ENCODE measurements around the gene POU6F2. TPM values are rescaled to one million over a fixed set of nuclear protein-coding genes. Genes with fewer than 3 reads are reported as not detected.

POU6F2 gene
- total RNA-seq, 1 experiment from 2014 or later, result not detected

DNA sequence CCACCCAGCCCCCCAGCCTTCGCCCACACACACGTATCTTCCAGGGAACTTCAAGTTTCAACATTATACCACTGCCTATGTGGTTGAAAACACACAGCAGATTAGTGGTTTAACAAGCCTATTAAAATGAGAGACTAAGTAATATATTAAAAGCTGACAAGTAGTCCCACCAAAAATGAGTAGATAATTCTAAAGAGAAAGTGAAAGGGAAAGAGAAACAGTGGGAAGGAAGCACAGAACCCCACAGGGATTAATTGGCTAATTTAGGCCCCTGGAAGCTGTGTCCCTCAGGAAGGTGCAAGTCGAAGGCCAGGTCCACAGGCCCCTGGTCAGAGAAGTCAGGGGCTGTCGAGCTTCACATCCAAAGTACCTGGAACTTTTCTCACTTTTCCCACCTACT lies 378.0 kb downstream of the POU6F2 start:
- Histone ChIP-seq H3K4me3 (ENCODE audit: low read length) (no peak overlapping the region), H3K9ac (ENCODE audit: low read length) (no peak overlapping the region), H3F3A (ENCODE audit: low read length, unreplicated experiment) (no peaks in the 10 kb centered on the region), H3K27me3 (ENCODE audit: low read length) (peaks cover 28% of the 10 kb centered on the region), H3K27ac (ENCODE audit: low read length) (no peak overlapping the region), H3K36me3 (ENCODE audit: low read depth, low read length) (no peaks in the 10 kb centered on the region), H2AFZ (ENCODE audit: low read length) (no peak overlapping the region), H4K20me1 (ENCODE audit: low read length) (no peaks in the 10 kb centered on the region), H3K79me2 (ENCODE audit: low read length) (no peaks in the 10 kb centered on the region), H3K9me3 (ENCODE audit: low read length) (no peaks in the 10 kb centered on the region), H3K4me1 (ENCODE audit: insufficient read depth, low read length) (no peaks in the 10 kb centered on the region), H3K4me2 (ENCODE audit: low read length) (no peak overlapping the region), H3K9me2 (replicated peaks; ENCODE audit: low read length) (no peaks in the 10 kb centered on the region)
- ChIA-PET POLR2A (ENCODE audit: unreplicated experiment) (no interaction called here), CTCF (no interaction called here)
- DNase-seq (no peak), ATAC-seq (no peak)
- intact Hi-C loops (cut with micrococcal nuclease), result no loop called here
- BruUV-seq (replicated peaks), result no TSS peak
- no peak for TF ChIP-seq EZH2phosphoT487 (IDR thresholded peaks at IDR 0.05; ENCODE audit: borderline replicate concordance, low read length)
- TF ChIP-seq EZH2 (IDR thresholded peaks at IDR 0.05; ENCODE audit: low read length, unreplicated experiment), result no peak
- TF ChIP-seq, protein P1, sequence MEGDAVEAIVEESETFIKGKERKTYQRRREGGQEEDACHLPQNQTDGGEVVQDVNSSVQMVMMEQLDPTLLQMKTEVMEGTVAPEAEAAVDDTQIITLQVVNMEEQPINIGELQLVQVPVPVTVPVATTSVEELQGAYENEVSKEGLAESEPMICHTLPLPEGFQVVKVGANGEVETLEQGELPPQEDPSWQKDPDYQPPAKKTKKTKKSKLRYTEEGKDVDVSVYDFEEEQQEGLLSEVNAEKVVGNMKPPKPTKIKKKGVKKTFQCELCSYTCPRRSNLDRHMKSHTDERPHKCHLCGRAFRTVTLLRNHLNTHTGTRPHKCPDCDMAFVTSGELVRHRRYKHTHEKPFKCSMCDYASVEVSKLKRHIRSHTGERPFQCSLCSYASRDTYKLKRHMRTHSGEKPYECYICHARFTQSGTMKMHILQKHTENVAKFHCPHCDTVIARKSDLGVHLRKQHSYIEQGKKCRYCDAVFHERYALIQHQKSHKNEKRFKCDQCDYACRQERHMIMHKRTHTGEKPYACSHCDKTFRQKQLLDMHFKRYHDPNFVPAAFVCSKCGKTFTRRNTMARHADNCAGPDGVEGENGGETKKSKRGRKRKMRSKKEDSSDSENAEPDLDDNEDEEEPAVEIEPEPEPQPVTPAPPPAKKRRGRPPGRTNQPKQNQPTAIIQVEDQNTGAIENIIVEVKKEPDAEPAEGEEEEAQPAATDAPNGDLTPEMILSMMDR (conservative IDR thresholded peaks at IDR 0.05; ENCODE audit: low read depth, low read length), result no peak

DNA sequence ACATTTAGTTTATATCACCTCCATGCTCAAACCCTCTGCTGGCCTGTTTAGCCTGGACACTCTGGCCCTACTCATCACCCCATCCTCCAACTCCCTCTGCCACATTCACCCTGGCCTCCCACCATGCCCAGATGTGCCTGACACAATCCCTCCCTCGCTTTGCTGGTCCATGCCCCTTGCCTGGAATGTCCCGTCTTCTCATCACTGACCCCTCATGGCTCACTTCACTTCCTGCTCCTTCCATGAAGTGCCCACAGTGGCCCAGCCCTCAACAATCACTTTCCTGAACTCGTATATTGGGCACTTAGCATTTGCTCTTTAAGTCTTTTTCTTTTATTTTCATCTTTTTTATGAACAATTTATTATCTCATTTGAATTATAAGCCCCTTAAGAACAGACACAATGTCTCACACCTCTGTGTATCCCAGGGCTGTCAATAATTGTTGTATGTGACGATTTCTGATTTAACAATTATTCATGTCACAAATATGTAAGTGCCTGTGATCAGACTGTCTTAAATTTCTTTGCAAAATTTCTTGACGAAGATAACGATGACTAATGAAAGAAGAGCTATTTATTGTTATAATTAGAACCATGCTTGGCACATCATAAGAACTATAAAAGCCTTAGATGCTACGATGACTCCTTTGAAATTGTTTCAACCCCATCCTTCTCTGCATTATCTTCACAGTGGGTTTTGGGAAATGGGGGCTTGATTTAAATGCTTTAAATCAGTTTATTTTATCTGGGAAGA lies 378.6 kb downstream of the POU6F2 start:
- BruUV-seq (replicated peaks), result no TSS peak

DNA sequence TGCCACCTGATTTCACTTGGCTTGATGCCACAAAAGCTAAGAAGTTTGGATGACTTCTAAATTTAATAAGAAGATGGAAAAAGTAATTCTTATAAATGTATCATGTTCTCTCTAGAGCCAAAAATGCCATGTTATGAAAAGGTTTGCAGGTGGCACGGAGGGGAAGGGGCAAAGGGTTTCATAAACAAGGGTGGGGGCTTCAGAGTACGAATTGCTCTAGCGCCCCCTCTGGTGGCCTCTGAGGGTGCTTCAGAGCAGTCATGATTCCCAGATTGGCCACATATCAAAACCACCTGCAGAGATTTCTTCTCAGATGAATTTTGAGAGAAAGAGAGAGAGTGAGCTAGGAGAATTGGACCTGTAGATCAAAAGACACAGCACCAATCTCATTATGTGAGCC lies 379.9 kb downstream of the POU6F2 start:
- Histone ChIP-seq H3K79me2 (ENCODE audit: low read length) (no peaks in the 10 kb centered on the region), H3K27me3 (ENCODE audit: low read length) (peaks cover 29% of the 10 kb centered on the region), H4K20me1 (ENCODE audit: low read length) (no peaks in the 10 kb centered on the region), H3K9ac (ENCODE audit: low read length) (no peak overlapping the region), H3K4me3 (ENCODE audit: low read length) (no peak overlapping the region), H2AFZ (ENCODE audit: low read length) (no peak overlapping the region), H3K4me2 (ENCODE audit: low read length) (no peak overlapping the region), H3K9me2 (replicated peaks; ENCODE audit: low read length) (no peaks in the 10 kb centered on the region), H3K4me1 (ENCODE audit: insufficient read depth, low read length) (no peaks in the 10 kb centered on the region), H3K36me3 (ENCODE audit: low read depth, low read length) (no peaks in the 10 kb centered on the region), H3F3A (ENCODE audit: low read length, unreplicated experiment) (no peaks in the 10 kb centered on the region), H3K27ac (ENCODE audit: low read length) (no peak overlapping the region), H3K9me3 (ENCODE audit: low read length) (no peaks in the 10 kb centered on the region)
- intact Hi-C loops (cut with micrococcal nuclease), result no loop called here
- no peak for ATAC-seq
- POLR2A ChIA-PET (ENCODE audit: unreplicated experiment), result no interaction called here
- CTCF ChIA-PET, result no interaction called here
- BruUV-seq (replicated peaks), result no TSS peak
- DNase-seq, result no peak
- TF ChIP-seq, protein P1 (conservative IDR thresholded peaks at IDR 0.05; ENCODE audit: low read depth, low read length), result peak; percentile 48
- no peak for TF ChIP-seq EZH2phosphoT487 (IDR thresholded peaks at IDR 0.05; ENCODE audit: borderline replicate concordance, low read length)

More for the DNA sequence above, 378.6 kb downstream of the POU6F2 start:
- no peaks in the 10 kb centered on the region for H3K79me2 ChIP-seq (ENCODE audit: low read length)
- intact Hi-C loops (cut with micrococcal nuclease), result no loop called here
- ATAC-seq, result no peak
- DNase-seq, result no peak
- H4K20me1 ChIP-seq (ENCODE audit: low read length), result no peaks in the 10 kb centered on the region
- H3K9ac ChIP-seq (ENCODE audit: low read length), result no peak overlapping the region
- H3K4me3 ChIP-seq (ENCODE audit: low read length), result no peak overlapping the region
- TF ChIP-seq, protein P1 (conservative IDR thresholded peaks at IDR 0.05; ENCODE audit: low read depth, low read length), result no peak
- TF ChIP-seq EZH2 (IDR thresholded peaks at IDR 0.05; ENCODE audit: low read length, unreplicated experiment) (no peak), EZH2phosphoT487 (IDR thresholded peaks at IDR 0.05; ENCODE audit: borderline replicate concordance, low read length) (no peak)
- H3K4me1 ChIP-seq (ENCODE audit: insufficient read depth, low read length), result no peaks in the 10 kb centered on the region
- ChIA-PET POLR2A (ENCODE audit: unreplicated experiment) (no interaction called here), CTCF (no interaction called here)
- no peaks in the 10 kb centered on the region for H3K9me2 ChIP-seq (replicated peaks; ENCODE audit: low read length)
- H3K9me3 ChIP-seq (ENCODE audit: low read length), result no peaks in the 10 kb centered on the region
- H3K36me3 ChIP-seq (ENCODE audit: low read depth, low read length), result no peaks in the 10 kb centered on the region
- no peaks in the 10 kb centered on the region for H3F3A ChIP-seq (ENCODE audit: low read length, unreplicated experiment)
- H2AFZ ChIP-seq (ENCODE audit: low read length), result no peak overlapping the region
- no peak overlapping the region for H3K4me2 ChIP-seq (ENCODE audit: low read length)
- H3K27me3 ChIP-seq (ENCODE audit: low read length), result peaks cover 28% of the 10 kb centered on the region
- H3K27ac ChIP-seq (ENCODE audit: low read length), result no peak overlapping the region

Data from PC-3 (cell line).